HL-60/S4 (cell line): Measurements from ENCODE around the gene CMTM4.
"Not testable (repeated sequence)": the region's sequence is repeated elsewhere in the genome, so short reads cannot be mapped to it uniquely, and the experiment has no call there.

ENCODE experiments used
- in situ Hi-C: fragments of 300-500 bp; cut with MboI; formaldehyde crosslinking; loops from 2 replicates; pipeline ENCODE4 v1.14.3; 2022; ENCODE audit warnings: low sequenced_read_pairs

CMTM4 gene

DNA sequence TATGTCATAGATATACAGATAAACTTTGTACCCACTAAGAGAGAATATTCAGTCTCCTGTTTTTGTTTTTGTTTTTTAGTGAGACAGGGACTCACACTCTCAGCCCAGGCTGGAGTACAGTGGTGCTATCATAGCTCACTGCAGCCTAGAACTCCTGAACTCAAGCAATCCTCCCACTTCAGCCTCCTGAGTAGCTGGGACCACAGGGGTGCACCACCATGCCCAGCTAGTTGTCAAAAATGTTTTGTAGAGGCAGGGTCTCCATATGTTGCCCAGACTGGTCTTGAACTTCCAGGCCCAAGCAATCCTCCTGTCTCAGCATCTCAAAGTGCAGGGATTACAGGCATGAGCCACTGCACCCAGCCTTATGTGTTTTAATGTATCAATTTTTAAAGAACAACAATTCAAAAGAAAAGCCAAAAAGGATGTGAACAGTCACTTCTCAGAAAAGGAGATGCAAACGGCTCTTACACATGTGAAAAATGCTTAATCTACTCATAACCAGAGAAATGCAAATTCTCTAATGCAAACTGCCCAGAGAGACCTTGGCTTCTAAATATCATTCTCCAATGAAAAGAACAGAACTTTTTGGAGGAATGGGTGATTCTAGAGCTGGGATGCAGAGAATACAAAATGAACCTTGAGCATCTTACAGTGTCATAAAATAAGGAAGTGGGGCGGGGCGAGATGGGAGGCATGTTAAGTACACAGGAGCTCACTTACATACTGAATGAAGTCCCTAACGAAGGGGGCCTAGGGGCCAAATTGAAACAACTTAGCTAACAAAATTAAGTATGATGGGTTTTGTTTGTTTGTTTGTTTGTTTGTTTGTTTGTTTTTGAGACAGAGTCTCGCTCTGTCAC, 99.3 kb downstream of the CMTM4 start:
- in situ Hi-C loops: no loop called here

DNA sequence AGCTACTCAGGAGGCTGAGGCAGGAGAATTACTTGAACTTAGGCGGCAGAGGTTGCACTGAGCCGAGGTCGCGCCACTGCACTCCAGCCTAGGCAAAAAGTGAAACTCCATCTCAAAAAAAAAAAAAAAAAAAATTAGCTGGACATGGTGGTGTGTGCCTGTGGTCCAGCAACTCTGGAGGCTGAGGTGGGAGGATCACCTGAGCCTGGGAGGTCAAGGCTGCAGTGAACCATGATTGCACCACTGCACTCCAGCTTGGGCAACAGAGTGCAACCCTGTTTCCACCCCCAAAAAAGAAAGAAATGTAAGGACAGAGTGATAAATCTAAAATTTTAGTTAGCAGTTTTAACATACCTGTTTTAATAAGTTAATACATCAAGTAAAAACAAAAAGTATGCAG, 100.0 kb downstream of the CMTM4 start:
- in situ Hi-C loops: not testable (repeated sequence)

DNA sequence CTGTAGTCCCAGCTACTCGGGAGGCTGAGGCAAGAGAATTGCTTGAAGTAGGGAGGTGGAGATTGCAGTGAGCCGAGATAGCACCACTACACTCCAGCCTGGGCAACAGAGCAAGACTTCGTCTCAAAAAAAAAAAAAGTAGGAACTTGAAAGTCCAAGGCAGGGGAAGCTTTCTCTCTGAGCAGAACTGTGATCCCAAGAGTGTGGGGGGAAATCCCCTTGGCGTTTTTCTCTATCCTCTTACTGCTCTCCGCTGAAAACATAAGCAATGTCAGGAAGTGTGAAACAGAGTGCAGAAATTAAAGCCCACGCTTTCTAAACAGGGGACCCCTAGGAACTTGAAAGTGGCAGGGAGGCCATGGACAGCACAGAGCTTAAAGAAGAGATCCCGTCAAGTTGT, 101.8 kb downstream of the CMTM4 start:
- in situ Hi-C loops: no loop called here

DNA sequence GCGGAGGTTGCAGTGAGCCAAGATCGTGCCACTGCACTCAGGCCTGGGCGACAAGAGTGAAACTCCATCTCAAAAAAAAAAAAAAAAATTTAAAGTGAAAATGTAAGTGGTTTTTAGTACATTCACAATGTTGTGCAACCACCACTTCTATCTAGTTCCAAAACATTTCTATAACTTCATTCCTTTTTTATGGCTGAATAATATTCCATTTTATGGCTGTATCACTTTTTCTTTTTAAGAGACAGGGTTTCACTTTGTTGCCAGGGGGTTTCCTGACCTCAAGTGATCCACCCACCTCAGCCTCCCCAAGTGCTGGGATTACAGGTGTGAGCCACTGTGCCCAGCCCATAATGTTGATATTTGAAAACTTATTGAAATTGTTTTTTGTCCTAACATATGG, 103.7 kb downstream of the CMTM4 start:
- in situ Hi-C loops: no loop called here

DNA sequence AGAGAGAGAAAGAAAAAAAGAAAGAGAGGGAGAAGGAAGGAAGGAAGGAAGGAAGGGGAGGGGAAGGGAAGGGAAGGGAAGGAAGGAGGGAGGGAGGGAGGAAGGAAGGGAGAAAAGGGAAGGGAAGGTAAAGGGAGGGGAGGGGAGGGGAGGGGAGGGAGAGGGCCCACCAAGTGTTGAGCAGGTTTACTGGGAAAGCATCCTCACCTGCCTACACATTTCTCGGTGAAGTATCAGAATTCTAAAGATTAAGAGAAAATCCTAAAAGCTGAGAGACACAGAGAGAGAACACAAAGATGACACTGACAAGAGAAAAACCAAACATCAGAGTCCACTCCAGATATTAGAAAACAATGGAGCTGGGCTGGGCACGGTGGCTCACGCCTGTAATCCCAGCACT, 104.3 kb downstream of the CMTM4 start:
- in situ Hi-C loops: no loop called here

DNA sequence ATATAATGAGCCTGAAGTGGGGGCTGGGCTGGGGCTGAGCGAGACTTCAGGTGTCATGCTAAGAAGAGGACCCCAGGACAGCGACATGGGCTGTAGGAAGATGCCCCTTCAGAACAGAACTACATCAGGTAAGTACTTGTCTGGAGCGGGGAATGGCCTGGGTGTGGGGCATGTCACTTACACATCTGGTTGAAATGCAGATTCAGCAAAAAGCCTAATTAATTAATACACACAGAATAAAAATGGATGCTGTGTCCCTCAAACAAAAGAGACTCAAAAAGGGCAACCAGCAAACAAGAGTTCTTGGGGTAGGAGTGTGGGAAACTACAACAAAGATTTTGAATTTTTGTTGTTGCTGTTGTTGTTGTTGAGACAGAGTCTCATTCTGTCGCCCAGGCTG, 105.5 kb downstream of the CMTM4 start:
- in situ Hi-C loops: no loop called here

DNA sequence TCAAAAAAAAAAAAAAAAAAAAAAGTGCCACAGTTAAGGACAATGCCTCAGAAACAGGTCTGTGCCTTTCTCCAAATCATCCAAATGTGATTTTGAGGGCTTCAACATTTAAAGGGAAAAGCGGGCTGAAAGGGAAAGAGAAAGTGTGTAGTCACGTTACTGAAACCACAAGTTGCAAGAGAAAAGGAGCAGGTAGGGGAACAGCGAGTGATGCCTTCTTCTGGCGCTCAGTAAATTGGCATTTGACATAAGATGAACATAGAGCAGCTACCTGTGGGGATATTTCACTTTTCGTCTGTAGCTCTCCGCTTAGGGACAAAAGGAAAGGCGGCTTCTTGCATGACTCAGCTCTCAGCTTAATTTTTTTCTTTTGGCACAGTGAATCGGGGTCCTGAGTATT, 106.2 kb downstream of the CMTM4 start:
- in situ Hi-C loops: no loop called here

DNA sequence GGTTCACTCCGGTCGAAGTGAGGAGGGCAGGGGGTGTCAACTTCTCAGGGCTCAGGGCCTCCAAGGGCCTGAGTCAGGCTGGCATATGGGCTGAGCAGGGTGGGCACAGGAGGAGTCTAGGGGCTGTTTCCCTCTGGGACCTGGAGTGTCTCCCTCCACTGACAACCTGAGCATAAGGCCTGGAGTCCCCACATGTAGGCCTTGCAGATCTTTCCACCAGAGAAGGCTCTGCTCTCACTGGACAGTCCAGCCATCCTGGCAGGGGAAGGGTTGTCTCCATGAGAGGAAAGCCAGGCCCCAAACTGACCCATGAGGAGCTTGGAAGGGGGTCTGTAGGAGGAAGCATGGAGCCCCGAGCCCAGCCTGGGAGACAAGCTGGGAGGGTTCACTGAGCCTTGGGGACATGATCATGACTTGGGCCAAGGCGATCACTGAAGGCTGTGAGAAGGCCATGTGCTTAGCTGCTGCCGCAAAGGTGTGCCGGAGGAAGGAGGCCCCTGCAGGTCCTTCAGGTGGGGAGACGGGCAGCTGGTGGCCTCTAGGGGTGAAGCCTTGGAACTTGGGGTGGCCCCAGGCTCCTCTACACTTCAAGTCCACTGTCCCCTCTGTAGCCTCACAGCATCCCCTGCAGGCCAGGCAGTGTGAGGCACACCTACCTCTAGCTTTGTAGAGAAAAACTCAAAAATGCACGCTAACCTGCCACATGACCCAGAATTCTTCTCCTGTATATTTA, 107.4 kb downstream of the CMTM4 start:
- in situ Hi-C loops: loop anchor here (5.0 kb wide), 1 partner anchor 182 kb away; no protein-coding TSS in a partner anchor

DNA sequence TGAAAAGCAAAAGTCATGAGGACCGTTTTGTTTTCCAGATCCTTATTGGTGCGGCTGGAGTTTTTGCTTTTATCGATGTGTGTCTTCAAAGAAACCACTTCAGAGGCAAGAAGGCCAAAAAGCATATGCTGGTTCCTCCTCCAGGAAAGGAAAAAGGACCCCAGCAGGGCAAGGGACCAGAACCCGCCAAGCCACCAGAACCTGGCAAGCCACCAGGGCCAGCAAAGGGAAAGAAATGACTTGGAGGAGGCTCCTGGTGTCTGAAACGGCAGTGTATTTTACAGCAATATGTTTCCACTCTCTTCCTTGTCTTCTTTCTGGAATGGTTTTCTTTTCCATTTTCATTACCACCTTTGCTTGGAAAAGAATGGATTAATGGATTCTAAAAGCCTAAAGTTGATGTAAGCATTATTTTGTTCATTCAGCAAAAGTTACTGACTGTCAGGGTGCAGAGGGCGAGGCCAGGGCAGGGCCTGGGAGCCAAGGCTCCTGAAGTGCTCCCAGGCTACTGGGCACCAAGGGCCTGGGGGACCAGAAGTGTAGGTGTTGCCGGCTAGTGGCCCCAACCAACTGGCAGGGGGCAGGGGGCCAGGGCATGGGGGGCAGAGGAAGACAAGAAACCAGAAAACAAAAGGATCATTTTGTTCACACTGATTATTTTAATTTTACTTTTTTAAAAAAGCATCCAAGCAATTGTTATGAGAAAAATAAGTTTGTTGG, 108.5 kb downstream of the CMTM4 start:
- in situ Hi-C loops: loop anchor here (5.0 kb wide), 1 partner anchor 181 kb away; no protein-coding TSS in a partner anchor

DNA sequence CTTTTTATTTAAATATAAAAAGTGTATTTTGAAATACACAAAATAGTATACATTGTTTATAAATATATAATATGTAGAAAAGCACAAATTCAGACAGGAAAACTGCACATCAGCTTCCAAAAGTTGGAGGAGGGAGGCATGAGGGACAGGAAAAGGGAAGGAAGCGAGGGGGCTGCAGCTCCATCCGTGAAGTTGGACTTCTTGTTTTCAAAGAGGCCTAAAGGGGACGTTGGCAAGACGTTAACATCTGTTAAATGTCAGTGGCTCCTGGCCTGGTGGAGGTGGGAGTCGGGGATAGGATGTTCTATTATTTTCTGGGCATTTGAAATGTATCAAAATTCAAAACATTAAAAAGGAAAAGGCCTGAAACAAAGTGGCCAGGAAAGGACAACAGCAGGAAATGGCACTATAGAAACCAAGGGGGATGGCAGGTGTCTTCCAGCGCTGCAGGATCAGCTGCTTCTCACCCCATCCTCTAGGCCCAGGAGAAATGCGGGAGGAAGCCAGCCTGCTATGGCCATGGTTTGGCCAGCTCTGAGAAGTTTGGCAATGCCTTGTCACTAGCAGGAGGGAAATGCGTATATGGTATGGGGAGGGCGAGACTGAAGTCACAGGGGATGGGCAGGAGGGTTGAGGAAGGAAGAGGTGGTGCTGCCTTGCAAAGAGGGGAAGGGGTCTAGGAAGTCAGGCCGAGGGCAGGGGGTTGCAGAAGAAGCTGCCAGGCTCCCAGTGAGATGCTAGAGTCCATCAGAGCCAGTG, 110.9 kb downstream of the CMTM4 start:
- in situ Hi-C loops: loop anchor here (5.0 kb wide), 1 partner anchor 178 kb away; no protein-coding TSS in a partner anchor

DNA sequence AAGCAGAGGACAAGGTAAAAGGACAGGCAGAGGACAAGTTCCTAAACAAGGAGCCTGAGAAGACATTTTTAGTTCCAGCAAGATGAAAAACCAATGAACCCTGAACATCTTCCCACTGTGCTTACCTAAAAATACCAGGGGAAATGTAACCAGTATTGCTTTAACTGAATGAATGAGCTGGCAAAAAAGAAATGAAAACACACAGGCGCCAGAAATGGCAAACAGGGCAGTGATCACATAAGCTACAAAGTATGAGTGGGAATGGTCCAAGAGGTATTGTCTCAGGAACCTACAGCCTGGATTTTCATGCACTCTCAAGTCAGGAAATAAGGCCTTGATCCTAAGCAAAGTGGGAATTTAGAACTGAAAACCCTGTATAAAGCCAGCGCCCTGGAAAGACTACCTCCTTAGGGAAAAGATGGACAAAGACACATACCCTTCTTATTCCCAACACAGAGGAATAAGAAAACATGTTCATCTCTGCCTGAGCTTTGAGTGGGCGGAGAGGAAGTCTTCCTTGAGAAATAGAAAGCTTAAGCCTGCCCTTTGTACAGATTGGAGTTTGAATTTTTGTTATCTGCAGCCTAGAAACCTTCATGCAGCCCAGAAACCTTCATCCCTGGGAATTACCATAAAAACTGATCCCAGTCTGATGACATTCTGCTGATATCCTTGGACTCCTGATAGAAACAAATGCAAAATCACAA, 115.1 kb downstream of the CMTM4 start:
- in situ Hi-C loops: no loop called here

DNA sequence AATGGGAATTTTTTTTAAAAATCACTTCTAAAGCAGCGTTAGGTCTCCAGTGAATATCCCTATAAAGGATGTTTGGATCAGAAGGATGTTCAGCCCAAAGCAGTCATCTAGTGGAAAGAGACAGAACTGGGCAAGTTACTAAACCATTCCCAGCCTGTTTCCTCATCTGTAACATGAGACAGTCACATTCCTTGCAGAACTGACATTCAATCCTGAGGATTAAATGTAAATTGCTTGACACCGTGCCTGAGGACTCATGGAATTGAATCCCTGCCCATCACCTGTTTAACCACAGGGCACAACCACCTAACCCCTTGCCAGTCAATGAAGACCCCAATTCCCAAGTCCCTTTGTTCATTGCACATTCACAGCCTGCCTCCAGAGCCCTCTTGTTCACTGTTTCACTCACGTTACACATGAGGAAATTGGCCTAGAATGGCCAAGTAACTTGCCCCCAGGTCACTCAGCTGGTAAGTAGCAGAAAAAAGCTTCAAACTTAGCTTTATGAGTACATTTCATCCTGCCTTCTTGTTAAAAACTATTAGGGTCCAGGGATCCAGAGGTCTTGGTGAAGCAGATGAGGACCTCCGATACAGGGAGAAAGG, 115.8 kb downstream of the CMTM4 start:
- in situ Hi-C loops: no loop called here

DNA sequence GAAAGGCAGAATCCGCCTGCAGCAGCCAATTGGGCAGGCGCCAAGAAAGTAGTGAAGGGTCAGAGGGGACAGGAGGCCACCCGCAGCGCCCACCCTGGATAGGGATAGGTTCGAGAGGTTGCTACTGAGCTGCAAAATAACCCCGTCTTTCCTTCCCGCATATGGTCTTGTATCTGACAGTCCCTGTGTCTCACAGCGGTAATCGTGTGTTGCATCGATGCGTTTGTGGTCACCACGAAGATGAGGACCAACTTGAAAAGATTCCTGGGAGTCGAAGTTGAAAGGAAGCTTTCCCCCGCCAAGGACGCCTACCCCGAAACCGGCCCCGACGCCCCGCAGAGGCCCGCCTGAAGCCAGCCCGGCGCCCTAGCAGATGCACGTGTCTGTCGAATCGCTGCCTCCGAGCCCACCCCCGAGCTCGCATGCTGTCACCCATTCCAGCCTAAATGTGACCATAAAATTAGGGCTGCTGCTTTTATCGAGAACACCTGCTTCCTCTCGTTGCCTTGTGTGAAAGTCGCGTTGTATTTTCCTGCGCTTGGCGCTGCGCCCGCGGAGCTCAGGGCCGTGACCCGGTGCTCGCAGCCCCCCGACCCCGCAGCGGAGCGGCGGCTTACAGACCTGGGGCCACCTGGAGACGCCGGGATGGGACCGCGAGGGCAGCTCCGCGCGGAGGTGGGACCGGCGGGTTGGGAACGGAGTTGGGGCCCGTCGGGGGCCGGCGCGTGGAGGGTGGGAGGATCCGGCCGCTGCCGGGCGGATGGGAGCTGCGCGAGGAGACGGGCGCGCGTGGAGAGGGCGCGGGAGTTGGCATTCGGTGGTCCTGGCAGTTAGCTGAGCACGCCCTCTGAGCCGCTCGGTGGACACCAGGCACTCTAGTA, 117.7 kb downstream of the CMTM4 start, which contains the start of gene CMTM2:
TSS of gene CMTM2 (plus strand) at position 813 of the 881 bp plus-strand sequence. CDS start 145 bp downstream, outside the sequence.
- in situ Hi-C loops: no loop called here

DNA sequence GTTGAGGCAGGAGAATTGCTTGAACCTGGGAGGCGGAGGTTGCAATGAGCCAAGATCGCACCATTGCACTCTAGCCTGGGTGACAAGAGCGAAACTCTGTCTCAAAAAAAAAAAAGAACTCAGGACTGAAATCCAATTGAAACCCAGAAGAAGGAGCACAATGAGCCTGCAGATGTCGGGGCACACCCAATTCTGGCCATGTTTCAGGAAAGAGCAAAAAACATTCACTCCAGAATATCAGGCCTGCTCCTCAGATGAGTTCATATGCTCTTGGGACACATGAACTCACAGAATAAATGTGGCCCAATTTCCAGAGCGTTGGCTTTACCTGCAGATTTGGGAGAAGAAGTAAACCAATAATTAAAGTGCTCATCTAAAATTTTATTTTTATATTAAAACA, 120.2 kb downstream of the CMTM4 start:
- in situ Hi-C loops: no loop called here

DNA sequence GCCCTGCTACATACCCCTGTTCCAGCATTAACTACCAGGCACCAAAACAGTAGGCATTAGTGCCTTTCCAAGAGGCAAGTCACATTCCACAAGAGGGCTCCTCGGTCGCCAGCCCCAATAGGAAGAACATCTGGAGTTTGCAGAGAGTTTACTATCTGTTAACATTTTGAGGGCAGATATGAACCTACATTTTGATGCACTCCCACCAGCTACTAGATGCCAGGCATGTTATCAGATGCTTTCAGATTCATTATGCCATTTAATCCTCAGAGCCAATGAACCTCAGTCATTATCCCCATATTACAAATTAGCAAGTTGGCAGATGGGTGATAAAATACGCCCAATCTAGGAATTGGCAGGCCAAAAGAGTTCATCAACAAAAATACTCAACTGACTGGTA, 121.5 kb downstream of the CMTM4 start:
- in situ Hi-C loops: no loop called here

DNA sequence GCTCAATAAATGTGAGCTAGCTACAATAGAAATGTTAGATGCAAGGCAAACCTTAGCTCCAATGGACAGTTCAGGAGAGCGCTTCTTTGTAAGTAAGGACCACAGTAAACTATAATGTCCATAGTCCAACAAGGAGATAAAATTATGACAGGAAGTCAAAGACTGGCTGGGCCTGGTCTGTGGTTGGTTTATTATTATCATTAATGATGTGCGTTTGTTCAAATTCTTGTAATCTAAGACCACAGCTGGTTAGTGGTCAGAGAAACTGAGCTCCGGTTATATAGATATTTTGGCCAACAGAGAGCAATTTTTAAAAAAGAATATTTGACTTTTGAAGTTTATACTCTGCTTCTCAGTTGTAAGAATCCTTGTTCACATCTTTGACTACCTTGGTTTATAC, 122.0 kb downstream of the CMTM4 start:
- in situ Hi-C loops: no loop called here

DNA sequence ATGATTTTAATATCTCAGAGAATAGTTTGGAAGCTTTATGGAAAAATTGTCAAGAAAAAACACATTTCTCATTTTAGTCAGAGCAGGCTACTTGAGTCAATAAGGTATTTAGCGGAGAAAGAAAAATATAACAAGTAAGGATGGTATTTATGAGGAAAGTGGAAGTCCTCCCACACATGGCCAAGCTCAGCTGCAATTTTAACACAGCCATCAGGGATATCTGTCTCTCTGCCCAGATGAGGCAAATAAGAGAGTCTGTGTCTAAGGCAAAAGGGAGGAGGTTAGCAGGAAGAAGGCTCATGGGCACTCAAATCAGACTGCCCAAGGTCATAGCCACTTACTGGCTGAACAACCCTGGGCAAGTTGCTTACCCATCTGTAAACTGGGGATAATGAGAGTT, 122.5 kb downstream of the CMTM4 start:
- in situ Hi-C loops: no loop called here

DNA sequence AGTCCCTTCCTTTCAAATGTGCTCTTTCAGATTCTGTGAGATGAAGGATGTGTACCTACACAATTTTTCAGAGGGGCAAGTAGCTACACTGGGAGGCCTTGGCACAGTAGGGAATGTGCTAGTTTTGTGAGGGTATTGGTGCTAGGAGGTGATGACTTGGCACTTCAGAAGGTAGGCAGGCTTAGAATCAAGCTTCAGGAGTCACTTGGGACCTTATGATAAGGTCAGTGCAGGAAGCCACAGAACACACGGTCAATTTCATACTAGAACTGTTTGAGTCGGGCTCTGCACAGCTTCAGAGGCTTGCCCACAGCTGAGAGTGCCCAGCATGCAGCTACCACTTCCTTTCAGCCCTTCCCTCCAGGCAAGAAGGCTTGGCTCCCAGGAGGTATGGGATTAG, 124.2 kb downstream of the CMTM4 start:
- in situ Hi-C loops: no loop called here
